Astrocyte (in vitro differentiated cells and primary cell): ENCODE results near the gene GTPBP3. TPM values are rescaled to one million over a fixed set of nuclear protein-coding genes. Genes with fewer than 3 reads are reported as not detected.

ENCODE experiments used
- DNase-seq: peaks from one replicate; pipeline ENCODE4 v3.0.0-alpha.2; 2010; ENCODE audit warnings: low read depth
- FAIRE-seq: peaks from 2 replicates; lab custom pipeline; 2011; peaks lifted over from hg19 to GRCh38; lab: Jason Lieb, UNC
- H2AFZ ChIP-seq: 2 replicates; pipeline ENCODE4 v1.6.0; 2012; ENCODE audit warnings: low read depth, low read length, inconsistent platforms
- H3K27ac ChIP-seq: 2 replicates; pipeline ENCODE4 v1.5.1; 2011; ENCODE audit warnings: low read depth, low read length, inconsistent platforms
- H3K27me3 ChIP-seq: 2 replicates; pipeline ENCODE4 v1.6.0; 2011; ENCODE audit warnings: low read length, inconsistent platforms; ENCODE audit not compliant: insufficient read depth
- H3K36me3 ChIP-seq: 2 replicates; pipeline ENCODE4 v1.5.1; 2011; ENCODE audit warnings: low read length, inconsistent platforms; ENCODE audit not compliant: insufficient read depth
- H3K4me1 ChIP-seq: 2 replicates; pipeline ENCODE4 v1.5.1; 2011; ENCODE audit warnings: low read length, inconsistent platforms; ENCODE audit not compliant: insufficient read depth
- H3K4me2 ChIP-seq: 2 replicates; pipeline ENCODE4 v1.6.0; 2012; ENCODE audit warnings: low read length, inconsistent platforms
- H3K4me3 ChIP-seq: 2 replicates; pipeline ENCODE4 v1.5.1; 2011; ENCODE audit warnings: low read depth, mild to moderate bottlenecking, low read length, inconsistent platforms; ENCODE audit not compliant: insufficient read depth
- H3K79me2 ChIP-seq: 2 replicates; pipeline ENCODE4 v1.6.0; 2012; ENCODE audit warnings: mild to moderate bottlenecking, low read length, inconsistent platforms; ENCODE audit not compliant: insufficient read depth
- H3K9ac ChIP-seq: 2 replicates; pipeline ENCODE4 v1.6.0; 2012; ENCODE audit warnings: mild to moderate bottlenecking, low read length, inconsistent platforms
- H3K9me3 ChIP-seq: 2 replicates; pipeline ENCODE4 v1.5.1; 2012; ENCODE audit warnings: low read depth, mild to moderate bottlenecking, low read length, inconsistent platforms; ENCODE audit not compliant: insufficient read depth
- H4K20me1 ChIP-seq: 2 replicates; pipeline ENCODE4 v1.6.0; 2012; ENCODE audit warnings: low read length, inconsistent platforms; ENCODE audit not compliant: insufficient read depth
- H3K27ac Mint-ChIP-seq: one replicate; pipeline ENCODE4 v1.8.0; 2021; ENCODE audit warnings: mild to moderate bottlenecking, mixed read lengths; ENCODE audit not compliant: unreplicated experiment
- H3K27me3 Mint-ChIP-seq: one replicate; pipeline ENCODE4 v1.8.0; 2021; ENCODE audit warnings: low read depth, mixed read lengths; ENCODE audit not compliant: unreplicated experiment
- H3K36me3 Mint-ChIP-seq: one replicate; pipeline ENCODE4 v1.8.0; 2021; ENCODE audit warnings: low read depth, mixed read lengths; ENCODE audit not compliant: unreplicated experiment
- H3K4me1 Mint-ChIP-seq: one replicate; pipeline ENCODE4 v1.8.0; 2021; ENCODE audit warnings: low read depth, mixed read lengths; ENCODE audit not compliant: unreplicated experiment
- H3K4me3 Mint-ChIP-seq: one replicate; pipeline ENCODE4 v1.8.0; 2021; ENCODE audit warnings: mild to moderate bottlenecking, moderate library complexity, mixed read lengths; ENCODE audit not compliant: unreplicated experiment
- H3K9me3 Mint-ChIP-seq: one replicate; pipeline ENCODE4 v1.8.0; 2021; ENCODE audit warnings: mild to moderate bottlenecking, mixed read lengths; ENCODE audit not compliant: unreplicated experiment
- CTCF ChIP-seq: IDR thresholded peaks from 2 replicates; pipeline ENCODE4 v1.5.1; 2011; ENCODE audit warnings: low read depth, mild to moderate bottlenecking, inconsistent platforms, low read length, moderate library complexity; ENCODE audit not compliant: insufficient read depth
- EZH2 ChIP-seq: IDR thresholded peaks from 2 replicates; pipeline ENCODE4 v1.6.1; 2012; ENCODE audit warnings: mild to moderate bottlenecking, low read length, inconsistent platforms; ENCODE audit not compliant: insufficient read depth
- total RNA-seq: library from RNA; stranded (reverse); gene quantifications from 2 replicates; pipeline ENCODE4 v1.2.1, GENCODE V29; 2021

Gene GTPBP3
- total RNA-seq, 1 donor from 2014 or later = 21.7 TPM

- peaks cover 43% of the 10 kb centered on the region for H4K20me1 ChIP-seq
- H3K9ac ChIP-seq = peak within 1 kb of the TSS; percentile 95
- peaks cover 28% of the 10 kb centered on the region for H3K4me1 ChIP-seq
- Mint-ChIP-seq H3K36me3 (peaks cover 3% of the 10 kb centered on the region), H3K4me1 (peaks cover 24% of the 10 kb centered on the region), H3K9me3 (no peaks in the 10 kb centered on the region), H3K27ac (peak within 1 kb of the TSS; percentile 85), H3K4me3 (peak within 1 kb of the TSS; percentile 91), H3K27me3 (no peaks in the 10 kb centered on the region)
- H3K9me3 ChIP-seq = no peaks in the 10 kb centered on the region
- H3K79me2 ChIP-seq = peaks cover 58% of the 10 kb centered on the region
- H3K27me3 ChIP-seq = no peaks in the 10 kb centered on the region
- H3K4me3 ChIP-seq = peak within 1 kb of the TSS; percentile 76
- H3K36me3 ChIP-seq = no peaks in the 10 kb centered on the region
- H3K4me2 ChIP-seq = peak within 1 kb of the TSS; percentile 91
- H3K27ac ChIP-seq = peak within 1 kb of the TSS; percentile 77
- peak; percentile 100 for DNase-seq
- peak within 1 kb of the TSS; percentile 78 for H2AFZ ChIP-seq
- TF ChIP-seq CTCF = no peak
- TF ChIP-seq EZH2 = no peak
- FAIRE-seq = peak; percentile 39
These were observed 28.0 kb upstream of the GTPBP3 start, which contains the start of gene DDA1 for GRCh38 chr19:17309198-17309964. Gene DDA1 (plus strand): TSS chr19:17309563. CDS start chr19:17309655, 92 bp downstream.

DNA sequence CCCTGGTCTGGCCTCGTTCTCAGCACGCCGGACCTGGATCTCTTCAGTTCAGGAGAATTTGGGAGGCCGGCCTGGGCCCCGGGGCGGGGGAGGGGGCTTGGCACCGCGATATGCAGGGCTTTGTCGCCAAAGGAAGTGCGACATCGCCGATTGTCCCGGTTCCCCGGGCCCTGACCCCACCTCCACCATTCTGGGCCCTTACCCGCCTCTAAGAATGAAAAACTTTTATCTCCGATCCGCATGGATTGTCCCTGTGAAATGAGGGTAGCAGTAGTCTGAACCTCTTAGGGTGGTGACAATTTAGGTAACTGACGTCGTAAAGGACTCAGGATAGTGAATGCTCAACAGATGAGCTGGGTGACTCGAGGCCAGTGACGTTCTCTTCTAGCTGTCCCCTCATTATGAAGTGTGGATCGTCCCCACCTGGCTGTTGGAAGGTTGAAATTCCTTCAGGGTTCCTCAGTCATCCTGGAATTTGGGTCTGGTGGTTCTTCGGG, 27.3 kb upstream of the GTPBP3 start:
- peak overlapping the region; percentile 76 for H3K4me3 ChIP-seq
- TF ChIP-seq EZH2 (no peak), CTCF (no peak)
- peaks cover 43% of the 10 kb centered on the region for H4K20me1 ChIP-seq
- peak overlapping the region; percentile 91 for H3K4me2 ChIP-seq
- peaks cover 28% of the 10 kb centered on the region for H3K4me1 ChIP-seq
- H3K9me3 Mint-ChIP-seq = no peaks in the 10 kb centered on the region
- H3K9me3 ChIP-seq = no peaks in the 10 kb centered on the region
- H3K36me3 ChIP-seq = no peaks in the 10 kb centered on the region
- H3K27me3 Mint-ChIP-seq = no peaks in the 10 kb centered on the region
- peaks cover 3% of the 10 kb centered on the region for H3K36me3 Mint-ChIP-seq
- no peak overlapping the region for H2AFZ ChIP-seq
- DNase-seq (no peak), FAIRE-seq (no peak)
- peak overlapping the region; percentile 77 for H3K27ac ChIP-seq
- peak overlapping the region; percentile 85 for H3K27ac Mint-ChIP-seq
- H3K4me3 Mint-ChIP-seq = peak overlapping the region; percentile 91
- H3K4me1 Mint-ChIP-seq = peaks cover 22% of the 10 kb centered on the region
- peak overlapping the region; percentile 95 for H3K9ac ChIP-seq
- H3K79me2 ChIP-seq = peaks cover 58% of the 10 kb centered on the region
- H3K27me3 ChIP-seq = no peaks in the 10 kb centered on the region
